Uterus (tissue), 4 donors: ENCODE data around the gene CLDN3. TPM values are rescaled to one million over a fixed set of nuclear protein-coding genes. Genes with fewer than 3 reads are reported as not detected.
A peak's percentile ranks its signal among the peaks of the same experiment; 100 is the strongest.

Experiments used
- DNase-seq, 2 donors: peaks; one replicate each; pipeline ENCODE4 v3.0.0-alpha.2; 2019 to 2020
- H3K27ac ChIP-seq, 2 donors: fragments of 200-600 bp; sonication (generic); 1 replicate in 1 of 2; 2 replicates in 1 of 2; pipeline ENCODE4 v1.5.1; 2016 to 2018
- H3K27me3 ChIP-seq, 2 donors: fragments of 200-600 bp; sonication (generic); one replicate each; pipeline ENCODE4 v1.5.1; 2018 to 2019; ENCODE audit warnings: control low read depth in 1 of 2
- H3K36me3 ChIP-seq, 2 donors: fragments of 200-600 bp; sonication (generic); one replicate each; pipeline ENCODE4 v1.5.1; 2019; ENCODE audit warnings: control low read depth in 1 of 2
- H3K4me1 ChIP-seq, 2 donors: fragments of 200-600 bp; sonication (generic); one replicate each; pipeline ENCODE4 v1.5.1; 2018 to 2019; ENCODE audit warnings: control low read depth in 1 of 2
- H3K4me3 ChIP-seq, 2 donors: fragments of 200-600 bp; sonication (generic); 1 replicate in 1 of 2; 2 replicates in 1 of 2; pipeline ENCODE4 v1.5.1; 2018 to 2019; ENCODE audit warnings: mild to moderate bottlenecking in 1 of 2
- H3K9me3 ChIP-seq, 2 donors: fragments of 200-600 bp; sonication (generic); one replicate each; pipeline ENCODE4 v1.5.1; 2019; ENCODE audit warnings: control low read depth in 1 of 2
- CTCF ChIP-seq, 4 experiments: fragments of 200-600 bp in 2 of 4; fragments of 450-650 bp in 2 of 4; sonication (generic) in 2 of 4; IDR thresholded peaks; one replicate each; pipeline ENCODE4 v1.5.1; 2016 to 2019; ENCODE audit warnings: antibody characterized with exemption in 4 of 4, mild to moderate bottlenecking in 2 of 4, moderate library complexity in 1 of 4
- POLR2A ChIP-seq, 2 donors: fragments of 450-650 bp; IDR thresholded peaks; one replicate each; pipeline ENCODE4 v1.6.1; 2016; ENCODE audit warnings: antibody characterized with exemption in 2 of 2, mild to moderate bottlenecking in 1 of 2, moderate library complexity in 1 of 2
- intact Hi-C: fragments of 100-400 bp; cut with DNase I; formaldehyde crosslinking; loops from one replicate; pipeline ENCODE4 v1.15.1; 2023; ENCODE audit warnings: low total_unique reads
- total RNA-seq, 4 donors: library from RNA; depleted of rRNA in 3 of 4; stranded (reverse); fragments of >200 nt in 3 of 4; gene quantifications; one replicate each; pipeline versions ENCODE4 v1.1.0 to v1.2.4, GENCODE V29; 2014 to 2023
- donor health status: DM: yes; HTN: yes; CAD: no.

The CLDN3 gene
- total RNA-seq, 4 donors from 2014 or later: 0.51 to 15.1 (median 0.88) TPM; not detected in 1

DNA sequence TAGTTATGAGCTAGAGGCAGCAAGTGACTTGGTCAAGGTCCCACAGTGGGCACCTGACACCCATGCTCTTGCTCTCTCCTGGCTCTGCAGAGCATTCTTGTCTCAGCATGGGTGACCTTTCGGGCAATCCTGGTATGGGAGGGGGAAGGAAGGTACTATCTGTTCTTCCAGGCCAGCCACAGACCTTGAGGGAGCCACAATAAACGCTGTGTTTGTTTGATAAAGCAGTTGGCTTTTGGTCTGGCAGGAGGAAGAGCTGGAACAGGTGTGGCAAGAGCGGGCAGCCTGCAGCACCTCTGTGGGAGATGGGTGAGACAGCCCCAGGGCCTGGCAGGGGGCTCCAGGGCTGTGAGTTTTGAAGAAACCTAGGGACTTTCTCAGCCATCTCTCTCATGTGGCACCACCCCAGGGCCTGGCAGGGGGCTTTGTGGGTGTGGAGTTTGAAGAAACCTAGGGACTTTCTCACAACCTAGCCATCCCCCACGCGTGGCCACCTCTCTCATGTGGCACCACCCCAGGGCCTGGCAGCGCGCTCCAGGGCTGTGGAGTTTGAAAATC, 11.4 kb downstream of the CLDN3 start:
- no peak for DNase-seq
- H3K27me3 ChIP-seq: no peaks in the 10 kb centered on the region
- no peaks in the 10 kb centered on the region for H3K4me1 ChIP-seq
- no peak overlapping the region for H3K4me3 ChIP-seq
- H3K9me3 ChIP-seq: no peaks in the 10 kb centered on the region
- no peaks in the 10 kb centered on the region for H3K36me3 ChIP-seq
- H3K27ac ChIP-seq: no peak overlapping the region
- intact Hi-C loops: no loop called here
- no peak for TF ChIP-seq POLR2A (IDR thresholded peaks at IDR 0.05)
- TF ChIP-seq CTCF (IDR thresholded peaks at IDR 0.05): no peak

GRCh38 chr7:73749931-73750776, 19.9 kb downstream of the CLDN3 start:
- H3K9me3 ChIP-seq: no peaks in the 10 kb centered on the region
- H3K27ac ChIP-seq: no peak overlapping the region
- DNase-seq: no peak
- no peaks in the 10 kb centered on the region for H3K36me3 ChIP-seq
- no peaks in the 10 kb centered on the region for H3K27me3 ChIP-seq
- H3K4me3 ChIP-seq: no peak overlapping the region
- TF ChIP-seq POLR2A (IDR thresholded peaks at IDR 0.05) (no peak), CTCF (IDR thresholded peaks at IDR 0.05) (no peak)
- H3K4me1 ChIP-seq: no peaks in the 10 kb centered on the region
- intact Hi-C loops: no loop called here

DNA sequence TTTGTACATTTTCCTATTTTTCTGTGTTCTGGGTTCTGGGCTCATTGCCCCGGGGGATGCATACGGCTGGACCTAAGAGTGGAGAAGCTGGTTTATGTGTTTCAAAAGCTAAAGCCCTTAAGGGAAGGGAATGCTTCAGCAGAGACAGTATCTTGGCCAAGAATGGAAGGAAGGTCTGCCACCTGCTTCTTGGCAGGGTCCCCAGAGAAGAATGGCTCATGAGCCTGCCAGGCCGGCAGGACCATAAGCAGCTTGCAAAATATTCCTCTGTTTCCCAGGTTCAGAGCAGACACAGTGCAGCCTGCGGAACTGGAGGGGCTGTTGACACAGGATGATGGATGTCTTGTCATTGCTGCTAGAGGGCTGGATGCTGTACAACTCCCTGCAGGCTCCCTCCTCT, 23.7 kb downstream of the CLDN3 start:
- Histone ChIP-seq H3K4me1 (no peaks in the 10 kb centered on the region), H3K9me3 (no peaks in the 10 kb centered on the region), H3K27me3 (no peaks in the 10 kb centered on the region), H3K4me3 (no peak overlapping the region), H3K36me3 (no peaks in the 10 kb centered on the region), H3K27ac (no peak overlapping the region)
- no peak for DNase-seq
- intact Hi-C loops: no loop called here
- no peak for TF ChIP-seq CTCF (IDR thresholded peaks at IDR 0.05)
- no peak for TF ChIP-seq POLR2A (IDR thresholded peaks at IDR 0.05)

DNA sequence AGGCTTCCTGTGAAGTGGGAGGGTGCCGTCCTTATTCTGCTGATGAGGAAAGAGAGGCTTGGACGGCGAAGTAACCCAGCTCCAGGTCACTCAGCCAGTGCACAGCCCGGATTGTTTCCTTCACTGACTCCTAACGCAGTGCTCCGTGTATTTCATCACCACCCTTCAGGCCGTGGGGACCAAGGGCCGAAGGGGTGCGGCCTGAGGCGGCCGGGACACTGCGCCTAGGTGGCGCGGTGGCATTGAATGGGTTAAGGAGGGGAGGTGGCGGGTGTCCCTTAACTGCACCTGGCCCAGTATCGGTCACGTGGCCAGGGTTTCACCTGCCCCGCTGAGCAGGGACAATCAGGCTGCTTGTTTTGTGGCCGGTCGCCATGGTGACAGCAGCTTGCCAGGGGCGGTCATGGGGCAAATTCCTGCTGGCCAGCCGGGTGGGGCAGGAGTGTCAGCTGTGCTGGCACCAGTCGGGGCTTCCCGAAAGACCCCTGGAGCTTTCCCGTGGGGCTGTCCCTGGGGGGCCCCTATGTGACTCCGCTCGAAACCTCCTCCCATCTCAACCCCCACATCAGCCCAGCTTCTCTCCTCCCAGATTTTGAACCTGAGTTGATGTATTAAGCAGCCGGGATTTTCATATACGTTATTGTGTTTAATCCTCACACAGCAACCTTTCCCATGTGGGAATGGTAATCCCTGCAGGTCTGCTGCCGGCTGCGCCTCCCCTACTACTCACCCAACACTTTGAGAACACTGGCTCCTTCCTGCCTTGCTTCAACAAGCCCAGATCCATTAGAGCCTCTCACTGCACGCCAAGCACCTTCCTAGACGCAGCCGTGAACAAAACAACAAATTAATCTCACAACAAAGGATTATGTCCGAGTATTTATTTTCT, 27.1 kb downstream of the CLDN3 start:
- peak in 1 of 2 donors; percentile 27 for DNase-seq
- no peak overlapping the region for H3K27ac ChIP-seq

More for the DNA sequence above, 27.1 kb downstream of the CLDN3 start:
- no peaks in the 10 kb centered on the region for H3K9me3 ChIP-seq
- no peak for TF ChIP-seq POLR2A (IDR thresholded peaks at IDR 0.05)
- TF ChIP-seq CTCF (IDR thresholded peaks at IDR 0.05): no peak
- no peak overlapping the region for H3K4me3 ChIP-seq
- no peaks in the 10 kb centered on the region for H3K36me3 ChIP-seq
- H3K27me3 ChIP-seq: no peaks in the 10 kb centered on the region
- no peaks in the 10 kb centered on the region for H3K4me1 ChIP-seq
- intact Hi-C loops: no loop called here
